GM06990 (cell line): ENCODE measurements around the gene NEK8.

Experiments used
- DNase-seq: peaks from one replicate; pipeline ENCODE4 v3.0.0-alpha.2; 2011; ENCODE audit not compliant: insufficient read length; ENCODE audit errors: extremely low read depth
- H3K27me3 ChIP-seq: replicated peaks from 2 replicates; pipeline ENCODE4 v1.6.0; 2011; ENCODE audit warnings: low read length; ENCODE audit not compliant: control insufficient read depth, insufficient read depth
- H3K36me3 ChIP-seq: 2 replicates; pipeline ENCODE4 v1.5.1; 2011; ENCODE audit warnings: low read length; ENCODE audit not compliant: control insufficient read depth, insufficient read depth
- H3K4me3 ChIP-seq: replicated peaks from 2 replicates; pipeline ENCODE4 v1.5.1; 2011; ENCODE audit warnings: low read depth, mild to moderate bottlenecking, control low read depth, low read length
- TF ChIP-seq, protein P1 (sequence below): IDR thresholded peaks from 2 replicates; pipeline ENCODE4 v1.5.1; 2011; ENCODE audit warnings: low read length, control low read depth, mild to moderate bottlenecking, inconsistent platforms; ENCODE audit not compliant: insufficient read depth, poor library complexity, severe bottlenecking

The NEK8 gene

DNA sequence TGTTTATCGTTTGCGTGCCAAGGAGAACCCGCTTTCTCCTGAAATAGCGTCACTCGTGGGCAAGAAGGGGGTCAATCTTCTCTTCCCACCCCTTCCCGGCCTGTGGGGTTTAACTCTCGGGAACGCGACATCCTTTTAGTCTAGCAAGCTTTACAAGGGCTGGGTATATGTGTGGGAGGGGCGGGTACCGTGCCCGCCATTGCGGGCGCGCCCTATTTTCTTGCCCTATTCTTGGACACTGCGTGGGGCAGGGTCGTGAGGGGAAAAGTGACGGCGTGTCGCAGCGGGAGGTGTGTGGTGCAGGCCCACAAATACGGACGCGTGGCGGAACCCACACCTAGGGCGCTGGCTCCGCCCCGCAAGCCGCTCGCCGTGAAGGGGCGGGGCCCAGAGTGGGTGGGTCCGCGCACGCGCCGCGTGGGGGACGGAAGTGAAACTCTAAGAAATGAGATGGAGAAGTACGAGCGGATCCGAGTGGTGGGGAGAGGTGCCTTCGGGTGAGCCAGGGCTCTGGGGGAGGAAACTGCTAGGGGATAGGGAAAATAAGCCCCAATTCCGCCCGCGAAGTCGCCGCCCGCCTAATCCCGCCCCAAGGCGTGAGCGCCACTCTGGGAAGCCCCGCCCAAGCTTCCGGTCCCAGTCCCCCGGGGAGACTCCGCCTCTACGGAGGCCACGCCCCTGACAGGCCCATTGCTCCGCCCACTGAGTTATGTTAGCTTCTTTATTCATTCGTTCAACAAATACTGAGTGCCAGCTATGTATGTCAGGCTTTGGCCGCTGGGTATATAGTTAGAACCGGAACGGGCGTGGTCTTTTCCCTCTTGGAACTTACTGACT is at the start of gene NEK8:
Gene NEK8 (plus strand): TSS at position 425 of the 837 bp plus-strand sequence. CDS start 26 bp downstream, at position 451.
- Histone ChIP-seq H3K27me3 (no peaks in the 10 kb centered on the region), H3K4me3 (peak within 1 kb of the TSS; percentile 69), H3K36me3 (peaks cover 4% of the 10 kb centered on the region)
- TF ChIP-seq, protein P1, sequence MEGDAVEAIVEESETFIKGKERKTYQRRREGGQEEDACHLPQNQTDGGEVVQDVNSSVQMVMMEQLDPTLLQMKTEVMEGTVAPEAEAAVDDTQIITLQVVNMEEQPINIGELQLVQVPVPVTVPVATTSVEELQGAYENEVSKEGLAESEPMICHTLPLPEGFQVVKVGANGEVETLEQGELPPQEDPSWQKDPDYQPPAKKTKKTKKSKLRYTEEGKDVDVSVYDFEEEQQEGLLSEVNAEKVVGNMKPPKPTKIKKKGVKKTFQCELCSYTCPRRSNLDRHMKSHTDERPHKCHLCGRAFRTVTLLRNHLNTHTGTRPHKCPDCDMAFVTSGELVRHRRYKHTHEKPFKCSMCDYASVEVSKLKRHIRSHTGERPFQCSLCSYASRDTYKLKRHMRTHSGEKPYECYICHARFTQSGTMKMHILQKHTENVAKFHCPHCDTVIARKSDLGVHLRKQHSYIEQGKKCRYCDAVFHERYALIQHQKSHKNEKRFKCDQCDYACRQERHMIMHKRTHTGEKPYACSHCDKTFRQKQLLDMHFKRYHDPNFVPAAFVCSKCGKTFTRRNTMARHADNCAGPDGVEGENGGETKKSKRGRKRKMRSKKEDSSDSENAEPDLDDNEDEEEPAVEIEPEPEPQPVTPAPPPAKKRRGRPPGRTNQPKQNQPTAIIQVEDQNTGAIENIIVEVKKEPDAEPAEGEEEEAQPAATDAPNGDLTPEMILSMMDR, result no peak
- peak; percentile 96 for DNase-seq

DNA sequence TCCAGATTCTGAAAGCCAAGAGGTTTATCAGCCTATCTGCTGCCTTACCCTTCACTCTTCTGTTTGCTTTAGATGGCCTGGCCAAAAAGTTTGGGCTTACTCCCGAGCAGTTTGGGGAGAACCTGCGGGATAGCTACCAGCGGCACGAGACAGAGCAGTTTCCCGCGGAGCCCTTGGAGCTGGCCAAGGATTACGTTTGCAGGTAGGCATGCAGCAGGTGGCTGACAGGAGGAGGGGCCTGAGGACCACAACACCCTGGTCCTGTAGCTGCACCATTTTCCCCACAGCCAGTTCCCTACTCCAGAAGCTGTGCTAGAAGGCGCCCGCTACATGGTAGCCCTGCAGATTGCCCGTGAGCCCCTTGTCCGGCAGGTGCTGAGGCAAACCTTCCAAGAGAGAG is 45.9 kb upstream of the NEK8 start:
- Histone ChIP-seq H3K4me3 (no peak overlapping the region), H3K27me3 (no peaks in the 10 kb centered on the region), H3K36me3 (peaks cover 60% of the 10 kb centered on the region)
- no peak for DNase-seq
- TF ChIP-seq, protein P1, result no peak

DNA sequence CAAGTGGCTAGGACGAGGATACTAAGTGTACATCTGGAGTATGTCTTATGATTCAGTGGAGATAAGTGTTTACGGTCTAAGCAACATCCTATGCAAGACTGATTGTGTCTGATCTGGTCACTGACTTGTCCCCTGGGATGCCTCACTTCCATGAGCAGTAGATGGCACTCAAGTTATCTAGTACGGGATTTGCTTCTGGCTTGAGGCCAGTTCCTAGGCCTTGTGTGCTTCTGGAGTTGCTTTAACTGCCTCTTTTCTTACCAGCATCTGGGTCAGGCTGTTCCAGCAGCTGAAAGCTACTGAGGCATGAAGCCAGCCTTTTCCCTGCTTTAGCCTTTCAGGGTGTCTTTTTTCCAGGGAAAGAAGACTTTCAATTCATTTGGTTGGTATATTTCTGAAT is 43.6 kb upstream of the NEK8 start:
- H3K36me3 ChIP-seq, result peaks cover 65% of the 10 kb centered on the region
- DNase-seq, result no peak
- no peaks in the 10 kb centered on the region for H3K27me3 ChIP-seq
- TF ChIP-seq, protein P1, result no peak
- H3K4me3 ChIP-seq, result no peak overlapping the region

DNA sequence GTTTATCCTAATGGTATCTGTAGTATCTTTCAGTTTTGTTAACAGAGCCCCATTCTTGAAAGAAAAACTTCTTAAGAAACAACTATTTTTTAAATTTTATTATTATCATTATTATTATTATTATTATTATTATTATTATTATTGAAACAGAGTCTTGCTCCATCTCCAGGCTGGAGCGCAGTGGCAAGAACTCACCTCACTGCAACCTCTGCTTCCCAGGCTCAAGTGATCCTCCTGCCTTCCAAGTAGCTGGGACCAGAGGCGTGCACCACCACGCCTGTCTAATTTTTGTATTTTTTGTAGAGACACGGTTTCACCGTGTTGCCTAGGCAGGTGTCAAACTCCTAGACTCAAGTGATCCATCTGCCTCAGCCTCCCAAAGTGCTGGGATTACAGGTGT is 43.2 kb upstream of the NEK8 start:
- TF ChIP-seq, protein P1, result no peak
- Histone ChIP-seq H3K27me3 (no peaks in the 10 kb centered on the region), H3K4me3 (no peak overlapping the region), H3K36me3 (peaks cover 68% of the 10 kb centered on the region)
- no peak for DNase-seq

DNA sequence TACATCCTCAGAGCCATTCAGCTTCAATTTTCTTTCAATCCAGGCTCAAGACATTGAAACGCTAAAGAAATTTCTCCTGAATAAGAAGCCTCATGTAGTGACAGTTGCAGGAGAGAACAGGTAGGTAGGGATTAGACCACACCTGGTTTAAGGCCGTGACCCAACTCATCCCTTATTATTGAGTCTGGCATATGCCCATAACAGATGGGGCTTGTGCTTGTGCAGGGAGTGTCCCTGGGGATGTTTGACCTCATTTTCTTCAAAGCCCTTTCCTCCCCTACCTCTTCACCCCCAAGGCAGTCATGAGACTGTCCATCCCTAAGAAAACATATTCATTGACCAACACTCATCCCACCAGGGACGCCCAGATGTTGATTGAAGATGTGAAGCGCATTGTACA is 42.3 kb upstream of the NEK8 start:
- no peak overlapping the region for H3K4me3 ChIP-seq
- TF ChIP-seq, protein P1, result no peak
- no peaks in the 10 kb centered on the region for H3K27me3 ChIP-seq
- peaks cover 69% of the 10 kb centered on the region for H3K36me3 ChIP-seq
- no peak for DNase-seq
